Measurements from ENCODE around the gene AURKA. TPM values are rescaled to one million over a fixed set of nuclear protein-coding genes. Genes with fewer than 3 reads are reported as not detected.

AURKA gene
- total and polyA plus RNA-seq, 2 donors = 4.1 to 38.2 TPM

GRCh38 chr20:56389807-56390206 lies 2.2 kb downstream of the AURKA start:
- WGBS = 97% methylated on average over 4 of the region's 4 CpGs
- peaks cover 12 to 41% of the 10 kb centered on the region in 2 donors for H3K36me3 ChIP-seq (ENCODE audit: control insufficient read depth in 2 of 2, insufficient read depth in 2 of 2, low read length in 1 of 2)
- no peaks in the 10 kb centered on the region for H3K9me3 ChIP-seq (ENCODE audit: control insufficient read depth in 2 of 2, insufficient read depth in 1 of 2, low read length in 1 of 2)
- no peak overlapping the region for H3K27ac ChIP-seq (ENCODE audit: low read depth in 1 of 2, low read length in 1 of 2)
- peaks cover 16 to 17% of the 10 kb centered on the region in 2 donors for H3K4me1 ChIP-seq (ENCODE audit: control insufficient read depth in 2 of 2, insufficient read depth in 2 of 2, low read length in 2 of 2)
- no peaks in the 10 kb centered on the region for H3K27me3 ChIP-seq (ENCODE audit: control insufficient read depth in 2 of 2, insufficient read depth in 1 of 2, low read length in 1 of 2)
- no peak for DNase-seq (ENCODE audit: low read depth in 6 of 9, low spot score in 9 of 9)
- no peak overlapping the region for H3K4me3 ChIP-seq (ENCODE audit: low read length in 2 of 2)

GRCh38 chr20:56388882-56389281 lies 3.1 kb downstream of the AURKA start:
- peaks cover 16 to 46% of the 10 kb centered on the region in 2 donors for H3K36me3 ChIP-seq (ENCODE audit: control insufficient read depth in 2 of 2, insufficient read depth in 2 of 2, low read length in 1 of 2)
- no peaks in the 10 kb centered on the region for H3K27me3 ChIP-seq (ENCODE audit: control insufficient read depth in 2 of 2, insufficient read depth in 1 of 2, low read length in 1 of 2)
- no peak overlapping the region for H3K27ac ChIP-seq (ENCODE audit: low read depth in 1 of 2, low read length in 1 of 2)
- WGBS = 84% methylated on average over 4 of the region's 4 CpGs
- no peak for DNase-seq (ENCODE audit: low read depth in 6 of 9, low spot score in 9 of 9)
- H3K4me1 ChIP-seq (ENCODE audit: control insufficient read depth in 2 of 2, insufficient read depth in 2 of 2, low read length in 2 of 2) = peaks cover 16% of the 10 kb centered on the region in 2 donors
- no peak overlapping the region for H3K4me3 ChIP-seq (ENCODE audit: low read length in 2 of 2)
- no peaks in the 10 kb centered on the region for H3K9me3 ChIP-seq (ENCODE audit: control insufficient read depth in 2 of 2, insufficient read depth in 1 of 2, low read length in 1 of 2)

- Histone ChIP-seq H3K4me1 (ENCODE audit: control insufficient read depth in 2 of 2, insufficient read depth in 2 of 2, low read length in 2 of 2) (peaks cover 3 to 8% of the 10 kb centered on the region in 2 donors), H3K27me3 (ENCODE audit: control insufficient read depth in 2 of 2, insufficient read depth in 1 of 2, low read length in 1 of 2) (no peaks in the 10 kb centered on the region), H3K36me3 (ENCODE audit: control insufficient read depth in 2 of 2, insufficient read depth in 2 of 2, low read length in 1 of 2) (peaks cover 34 to 60% of the 10 kb centered on the region in 2 donors), H3K4me3 (ENCODE audit: low read length in 2 of 2) (no peak overlapping the region), H3K27ac (ENCODE audit: low read depth in 1 of 2, low read length in 1 of 2) (no peak overlapping the region), H3K9me3 (ENCODE audit: control insufficient read depth in 2 of 2, insufficient read depth in 1 of 2, low read length in 1 of 2) (no peaks in the 10 kb centered on the region)
- no peak for DNase-seq (ENCODE audit: low read depth in 6 of 9, low spot score in 9 of 9)
- 99% methylated on average over 6 of the region's 6 CpGs for WGBS
These were observed 5.8 kb downstream of the AURKA start for GRCh38 chr20:56386219-56386618.

- H3K4me1 ChIP-seq (ENCODE audit: control insufficient read depth in 2 of 2, insufficient read depth in 2 of 2, low read length in 2 of 2) = peaks cover 0 to 4% of the 10 kb centered on the region in 2 donors
- H3K4me3 ChIP-seq (ENCODE audit: low read length in 2 of 2) = no peak overlapping the region
- no peak overlapping the region for H3K27ac ChIP-seq (ENCODE audit: low read depth in 1 of 2, low read length in 1 of 2)
- 97% methylated on average over 4 of the region's 4 CpGs for WGBS
- peaks cover 34 to 69% of the 10 kb centered on the region in 2 donors for H3K36me3 ChIP-seq (ENCODE audit: control insufficient read depth in 2 of 2, insufficient read depth in 2 of 2, low read length in 1 of 2)
- H3K27me3 ChIP-seq (ENCODE audit: control insufficient read depth in 2 of 2, insufficient read depth in 1 of 2, low read length in 1 of 2) = no peaks in the 10 kb centered on the region
- no peaks in the 10 kb centered on the region for H3K9me3 ChIP-seq (ENCODE audit: control insufficient read depth in 2 of 2, insufficient read depth in 1 of 2, low read length in 1 of 2)
- DNase-seq (ENCODE audit: low read depth in 6 of 9, low spot score in 9 of 9) = no peak
These were observed 6.9 kb downstream of the AURKA start for GRCh38 chr20:56385130-56385529.

GRCh38 chr20:56383334-56383733 lies 8.7 kb downstream of the AURKA start:
- Histone ChIP-seq H3K36me3 (ENCODE audit: control insufficient read depth in 2 of 2, insufficient read depth in 2 of 2, low read length in 1 of 2) (peaks cover 39 to 68% of the 10 kb centered on the region in 2 donors), H3K27me3 (ENCODE audit: control insufficient read depth in 2 of 2, insufficient read depth in 1 of 2, low read length in 1 of 2) (no peaks in the 10 kb centered on the region), H3K9me3 (ENCODE audit: control insufficient read depth in 2 of 2, insufficient read depth in 1 of 2, low read length in 1 of 2) (no peaks in the 10 kb centered on the region), H3K4me3 (ENCODE audit: low read length in 2 of 2) (no peak overlapping the region), H3K4me1 (ENCODE audit: control insufficient read depth in 2 of 2, insufficient read depth in 2 of 2, low read length in 2 of 2) (no peaks in the 10 kb centered on the region), H3K27ac (ENCODE audit: low read depth in 1 of 2, low read length in 1 of 2) (no peak overlapping the region)
- 96% methylated on average over 8 of the region's 8 CpGs for WGBS
- DNase-seq (ENCODE audit: low read depth in 6 of 9, low spot score in 9 of 9) = no peak

- Histone ChIP-seq H3K27me3 (ENCODE audit: control insufficient read depth in 2 of 2, insufficient read depth in 1 of 2, low read length in 1 of 2) (no peaks in the 10 kb centered on the region), H3K4me3 (ENCODE audit: low read length in 2 of 2) (no peak overlapping the region), H3K36me3 (ENCODE audit: control insufficient read depth in 2 of 2, insufficient read depth in 2 of 2, low read length in 1 of 2) (peaks cover 45 to 67% of the 10 kb centered on the region in 2 donors), H3K27ac (ENCODE audit: low read depth in 1 of 2, low read length in 1 of 2) (no peak overlapping the region), H3K9me3 (ENCODE audit: control insufficient read depth in 2 of 2, insufficient read depth in 1 of 2, low read length in 1 of 2) (no peaks in the 10 kb centered on the region), H3K4me1 (ENCODE audit: control insufficient read depth in 2 of 2, insufficient read depth in 2 of 2, low read length in 2 of 2) (no peaks in the 10 kb centered on the region)
- no peak for DNase-seq (ENCODE audit: low read depth in 6 of 9, low spot score in 9 of 9)
- 97% methylated on average over 4 of the region's 4 CpGs for WGBS
These were observed 9.3 kb downstream of the AURKA start for GRCh38 chr20:56382696-56383095.

GRCh38 chr20:56381501-56381900 lies 10.5 kb downstream of the AURKA start:
- no peaks in the 10 kb centered on the region for H3K9me3 ChIP-seq (ENCODE audit: control insufficient read depth in 2 of 2, insufficient read depth in 1 of 2, low read length in 1 of 2)

GRCh38 chr20:56380375-56380774 lies 11.6 kb downstream of the AURKA start:
- Histone ChIP-seq H3K9me3 (ENCODE audit: control insufficient read depth in 2 of 2, insufficient read depth in 1 of 2, low read length in 1 of 2) (no peaks in the 10 kb centered on the region), H3K27me3 (ENCODE audit: control insufficient read depth in 2 of 2, insufficient read depth in 1 of 2, low read length in 1 of 2) (no peaks in the 10 kb centered on the region), H3K36me3 (ENCODE audit: control insufficient read depth in 2 of 2, insufficient read depth in 2 of 2, low read length in 1 of 2) (peaks cover 41 to 64% of the 10 kb centered on the region in 2 donors), H3K4me1 (ENCODE audit: control insufficient read depth in 2 of 2, insufficient read depth in 2 of 2, low read length in 2 of 2) (no peaks in the 10 kb centered on the region), H3K27ac (ENCODE audit: low read depth in 1 of 2, low read length in 1 of 2) (no peak overlapping the region), H3K4me3 (ENCODE audit: low read length in 2 of 2) (no peak overlapping the region)
- DNase-seq (ENCODE audit: low read depth in 6 of 9, low spot score in 9 of 9) = no peak
- WGBS = 97% methylated on average over 1 of the region's 1 CpG

More at GRCh38 chr20:56381501-56381900, 10.5 kb downstream of the AURKA start:
- H3K36me3 ChIP-seq (ENCODE audit: control insufficient read depth in 2 of 2, insufficient read depth in 2 of 2, low read length in 1 of 2) = peaks cover 48 to 66% of the 10 kb centered on the region in 2 donors
- H3K4me3 ChIP-seq (ENCODE audit: low read length in 2 of 2) = no peak overlapping the region
- no peak for DNase-seq (ENCODE audit: low read depth in 6 of 9, low spot score in 9 of 9)
- H3K4me1 ChIP-seq (ENCODE audit: control insufficient read depth in 2 of 2, insufficient read depth in 2 of 2, low read length in 2 of 2) = no peaks in the 10 kb centered on the region
- 99% methylated on average over 1 of the region's 1 CpG for WGBS
- H3K27me3 ChIP-seq (ENCODE audit: control insufficient read depth in 2 of 2, insufficient read depth in 1 of 2, low read length in 1 of 2) = no peaks in the 10 kb centered on the region
- no peak overlapping the region for H3K27ac ChIP-seq (ENCODE audit: low read depth in 1 of 2, low read length in 1 of 2)

GRCh38 chr20:56378386-56378785 lies 13.6 kb downstream of the AURKA start:
- DNase-seq (ENCODE audit: low read depth in 6 of 9, low spot score in 9 of 9) = no peak
- peaks cover 38 to 62% of the 10 kb centered on the region in 2 donors for H3K36me3 ChIP-seq (ENCODE audit: control insufficient read depth in 2 of 2, insufficient read depth in 2 of 2, low read length in 1 of 2)
- no peaks in the 10 kb centered on the region for H3K4me1 ChIP-seq (ENCODE audit: control insufficient read depth in 2 of 2, insufficient read depth in 2 of 2, low read length in 2 of 2)
- no peak overlapping the region for H3K4me3 ChIP-seq (ENCODE audit: low read length in 2 of 2)
- H3K9me3 ChIP-seq (ENCODE audit: control insufficient read depth in 2 of 2, insufficient read depth in 1 of 2, low read length in 1 of 2) = no peaks in the 10 kb centered on the region
- no peak overlapping the region for H3K27ac ChIP-seq (ENCODE audit: low read depth in 1 of 2, low read length in 1 of 2)
- no peaks in the 10 kb centered on the region for H3K27me3 ChIP-seq (ENCODE audit: control insufficient read depth in 2 of 2, insufficient read depth in 1 of 2, low read length in 1 of 2)
- 97% methylated on average over 3 of the region's 3 CpGs for WGBS

- no peak overlapping the region for H3K27ac ChIP-seq (ENCODE audit: low read depth in 1 of 2, low read length in 1 of 2)
- H3K27me3 ChIP-seq (ENCODE audit: control insufficient read depth in 2 of 2, insufficient read depth in 1 of 2, low read length in 1 of 2) = no peaks in the 10 kb centered on the region
- no peaks in the 10 kb centered on the region for H3K9me3 ChIP-seq (ENCODE audit: control insufficient read depth in 2 of 2, insufficient read depth in 1 of 2, low read length in 1 of 2)
These were observed 15.7 kb downstream of the AURKA start for GRCh38 chr20:56376331-56376730.

More at GRCh38 chr20:56376331-56376730, 15.7 kb downstream of the AURKA start:
- no peak for DNase-seq (ENCODE audit: low read depth in 6 of 9, low spot score in 9 of 9)
- Histone ChIP-seq H3K4me3 (ENCODE audit: low read length in 2 of 2) (no peak overlapping the region), H3K36me3 (ENCODE audit: control insufficient read depth in 2 of 2, insufficient read depth in 2 of 2, low read length in 1 of 2) (peaks cover 34 to 67% of the 10 kb centered on the region in 2 donors), H3K4me1 (ENCODE audit: control insufficient read depth in 2 of 2, insufficient read depth in 2 of 2, low read length in 2 of 2) (no peaks in the 10 kb centered on the region)
- WGBS = 83% methylated on average over 2 of the region's 2 CpGs
